Activated CD4-positive, alpha-beta T cell treated with anti-CD3 and anti-CD28 coated beads, Interleukin-2, amount 10 ng/mL, durations not matched to agents 7 days and 5 days (primary cell): ENCODE data around the gene SLC8A1. TPM values are rescaled to one million over a fixed set of nuclear protein-coding genes. Genes with fewer than 3 reads are reported as not detected.

Experiments
- CTCF ChIA-PET: fragments of 350-600 bp; sonication (Branson Sonifier 250); formaldehyde crosslinking; loops from one replicate; lab custom pipeline; 2021; ENCODE audit warnings: antibody characterized with exemption; lab: Charles Lee
- POLR2A ChIA-PET: fragments of 350-600 bp; sonication (Branson Sonifier 250); formaldehyde crosslinking; loops from one replicate; lab custom pipeline; 2021; ENCODE audit warnings: antibody characterized with exemption; lab: Charles Lee
- DNase-seq: peaks from one replicate; pipeline ENCODE4 v3.0.0-alpha.2; 2020
- H3K27ac Mint-ChIP-seq: one replicate; pipeline ENCODE4 v1.8.0; 2021; ENCODE audit warnings: mild to moderate bottlenecking, moderate library complexity, mixed read lengths
- H3K27me3 Mint-ChIP-seq: one replicate; pipeline ENCODE4 v1.8.0; 2021; ENCODE audit warnings: mixed read lengths
- H3K36me3 Mint-ChIP-seq: one replicate; pipeline ENCODE4 v1.8.0; 2021; ENCODE audit warnings: low read depth, mixed read lengths
- H3K4me1 Mint-ChIP-seq: one replicate; pipeline ENCODE4 v1.8.0; 2021; ENCODE audit warnings: mixed read lengths
- H3K4me3 Mint-ChIP-seq: one replicate; pipeline ENCODE4 v1.8.0; 2021; ENCODE audit warnings: mild to moderate bottlenecking, moderate library complexity, mixed read lengths
- H3K9me3 Mint-ChIP-seq: one replicate; pipeline ENCODE4 v1.8.0; 2021; ENCODE audit warnings: mixed read lengths
- total RNA-seq, 2 experiments: library from RNA; stranded (reverse); gene quantifications; one replicate each; pipeline ENCODE4 v1.2.3, GENCODE V29; 2021

Gene SLC8A1
- total RNA-seq, 2 experiments from 2014 or later = 0.50 to 0.56 TPM

GRCh38 chr2:40187054-40187453, 264.8 kb downstream of the SLC8A1 start:
- Mint-ChIP-seq H3K9me3 (no peaks in the 10 kb centered on the region), H3K4me1 (no peaks in the 10 kb centered on the region), H3K36me3 (no peaks in the 10 kb centered on the region), H3K27ac (no peak overlapping the region), H3K4me3 (no peak overlapping the region), H3K27me3 (no peaks in the 10 kb centered on the region)
- ChIA-PET POLR2A (no interaction called here), CTCF (no interaction called here)
- DNase-seq = no peak

GRCh38 chr2:40184551-40184950, 267.3 kb downstream of the SLC8A1 start:
- no peak for DNase-seq
- ChIA-PET POLR2A (no interaction called here), CTCF (interaction anchor here (0.6 kb wide), 1 partner anchor 1395 kb away, joined by 3 read pairs; no protein-coding TSS in a partner anchor)
- no peaks in the 10 kb centered on the region for H3K4me1 Mint-ChIP-seq
- H3K36me3 Mint-ChIP-seq = no peaks in the 10 kb centered on the region
- no peaks in the 10 kb centered on the region for H3K9me3 Mint-ChIP-seq
- H3K4me3 Mint-ChIP-seq = no peak overlapping the region
- H3K27ac Mint-ChIP-seq = no peak overlapping the region
- H3K27me3 Mint-ChIP-seq = no peaks in the 10 kb centered on the region

GRCh38 chr2:40181855-40182254, 270.0 kb downstream of the SLC8A1 start:
- no peaks in the 10 kb centered on the region for H3K27me3 Mint-ChIP-seq
- DNase-seq = no peak
- no peaks in the 10 kb centered on the region for H3K36me3 Mint-ChIP-seq
- peaks cover 10% of the 10 kb centered on the region for H3K4me1 Mint-ChIP-seq
- ChIA-PET CTCF (interaction anchor here (0.8 kb wide), 1 partner anchor 39 kb away, joined by 3 read pairs; no protein-coding TSS in a partner anchor), POLR2A (no interaction called here)
- no peak overlapping the region for H3K27ac Mint-ChIP-seq
- no peak overlapping the region for H3K4me3 Mint-ChIP-seq
- no peaks in the 10 kb centered on the region for H3K9me3 Mint-ChIP-seq

- ChIA-PET POLR2A (no interaction called here), CTCF (no interaction called here)
- no peaks in the 10 kb centered on the region for H3K36me3 Mint-ChIP-seq
- H3K4me1 Mint-ChIP-seq = peaks cover 10% of the 10 kb centered on the region
- no peaks in the 10 kb centered on the region for H3K27me3 Mint-ChIP-seq
- H3K9me3 Mint-ChIP-seq = no peaks in the 10 kb centered on the region
- H3K4me3 Mint-ChIP-seq = no peak overlapping the region
- H3K27ac Mint-ChIP-seq = no peak overlapping the region
- DNase-seq = no peak
Measured at GRCh38 chr2:40179801-40180200, 272.1 kb downstream of the SLC8A1 start.

- DNase-seq = peak; percentile 6
- H3K9me3 Mint-ChIP-seq = no peaks in the 10 kb centered on the region
- ChIA-PET POLR2A (no interaction called here), CTCF (interaction anchor here (0.6 kb wide), 1 partner anchor 25 kb away, joined by 3 read pairs; no protein-coding TSS in a partner anchor)
- peaks cover 10% of the 10 kb centered on the region for H3K4me1 Mint-ChIP-seq
- no peak overlapping the region for H3K27ac Mint-ChIP-seq
- H3K4me3 Mint-ChIP-seq = no peak overlapping the region
- no peaks in the 10 kb centered on the region for H3K36me3 Mint-ChIP-seq
- no peaks in the 10 kb centered on the region for H3K27me3 Mint-ChIP-seq
Measured at GRCh38 chr2:40178971-40179370, 272.9 kb downstream of the SLC8A1 start.

- Mint-ChIP-seq H3K27ac (no peak overlapping the region), H3K4me3 (no peak overlapping the region), H3K9me3 (no peaks in the 10 kb centered on the region), H3K27me3 (no peaks in the 10 kb centered on the region), H3K4me1 (peaks cover 10% of the 10 kb centered on the region), H3K36me3 (no peaks in the 10 kb centered on the region)
- ChIA-PET POLR2A (no interaction called here), CTCF (no interaction called here)
- no peak for DNase-seq
Measured at GRCh38 chr2:40178171-40178778, 273.6 kb downstream of the SLC8A1 start.

GRCh38 chr2:40177366-40177765, 274.5 kb downstream of the SLC8A1 start:
- no peak overlapping the region for H3K27ac Mint-ChIP-seq
- no peaks in the 10 kb centered on the region for H3K27me3 Mint-ChIP-seq
- CTCF ChIA-PET = interaction anchor here (1.0 kb wide), 1 partner anchor 82 kb away, joined by 3 read pairs; no protein-coding TSS in a partner anchor
- no peak for DNase-seq
- POLR2A ChIA-PET = no interaction called here
- H3K4me1 Mint-ChIP-seq = peaks cover 10% of the 10 kb centered on the region
- H3K36me3 Mint-ChIP-seq = no peaks in the 10 kb centered on the region
- H3K4me3 Mint-ChIP-seq = no peak overlapping the region
- no peaks in the 10 kb centered on the region for H3K9me3 Mint-ChIP-seq

- Mint-ChIP-seq H3K27me3 (no peaks in the 10 kb centered on the region), H3K9me3 (no peaks in the 10 kb centered on the region), H3K27ac (no peak overlapping the region), H3K4me3 (no peak overlapping the region), H3K4me1 (peaks cover 2% of the 10 kb centered on the region), H3K36me3 (no peaks in the 10 kb centered on the region)
- POLR2A ChIA-PET = no interaction called here
- CTCF ChIA-PET = no interaction called here
- no peak for DNase-seq
Measured at GRCh38 chr2:40173276-40173675, 278.6 kb downstream of the SLC8A1 start.

- no peaks in the 10 kb centered on the region for H3K27me3 Mint-ChIP-seq
- H3K27ac Mint-ChIP-seq = no peak overlapping the region
- no peaks in the 10 kb centered on the region for H3K9me3 Mint-ChIP-seq
Measured at GRCh38 chr2:40169856-40170255, 282.0 kb downstream of the SLC8A1 start.

GRCh38 chr2:40169430-40169829, 282.5 kb downstream of the SLC8A1 start:
- ChIA-PET POLR2A (no interaction called here), CTCF (interaction anchor here (0.8 to 1.0 kb wide), 2 partner anchors 11 to 16 kb away, joined by 3 read pairs; no protein-coding TSS in a partner anchor)
- Mint-ChIP-seq H3K27me3 (no peaks in the 10 kb centered on the region), H3K9me3 (no peaks in the 10 kb centered on the region), H3K4me3 (no peak overlapping the region), H3K4me1 (no peaks in the 10 kb centered on the region), H3K27ac (no peak overlapping the region), H3K36me3 (no peaks in the 10 kb centered on the region)
- DNase-seq = no peak

More at GRCh38 chr2:40169856-40170255, 282.0 kb downstream of the SLC8A1 start:
- ChIA-PET CTCF (interaction anchor here (0.8 to 1.0 kb wide), 2 partner anchors 11 to 16 kb away, joined by 3 read pairs; no protein-coding TSS in a partner anchor), POLR2A (no interaction called here)
- Mint-ChIP-seq H3K4me3 (no peak overlapping the region), H3K4me1 (no peaks in the 10 kb centered on the region), H3K36me3 (no peaks in the 10 kb centered on the region)
- DNase-seq = no peak

GRCh38 chr2:40168546-40168945, 283.3 kb downstream of the SLC8A1 start:
- Mint-ChIP-seq H3K27ac (no peak overlapping the region), H3K4me3 (no peak overlapping the region), H3K4me1 (no peaks in the 10 kb centered on the region), H3K36me3 (no peaks in the 10 kb centered on the region), H3K27me3 (no peaks in the 10 kb centered on the region), H3K9me3 (no peaks in the 10 kb centered on the region)
- ChIA-PET POLR2A (no interaction called here), CTCF (no interaction called here)
- DNase-seq = no peak

- Mint-ChIP-seq H3K27me3 (no peaks in the 10 kb centered on the region), H3K9me3 (no peaks in the 10 kb centered on the region), H3K27ac (no peak overlapping the region), H3K4me1 (no peaks in the 10 kb centered on the region), H3K4me3 (no peak overlapping the region), H3K36me3 (no peaks in the 10 kb centered on the region)
- ChIA-PET CTCF (no interaction called here), POLR2A (no interaction called here)
- DNase-seq = no peak
Measured at GRCh38 chr2:40168032-40168431, 283.9 kb downstream of the SLC8A1 start.

GRCh38 chr2:40166006-40166405, 285.9 kb downstream of the SLC8A1 start:
- POLR2A ChIA-PET = no interaction called here
- Mint-ChIP-seq H3K4me1 (no peaks in the 10 kb centered on the region), H3K27me3 (no peaks in the 10 kb centered on the region), H3K27ac (no peak overlapping the region), H3K36me3 (no peaks in the 10 kb centered on the region), H3K4me3 (no peak overlapping the region), H3K9me3 (no peaks in the 10 kb centered on the region)
- DNase-seq = no peak
- CTCF ChIA-PET = no interaction called here

GRCh38 chr2:40165509-40165844, 286.4 kb downstream of the SLC8A1 start:
- Mint-ChIP-seq H3K27me3 (no peaks in the 10 kb centered on the region), H3K36me3 (no peaks in the 10 kb centered on the region), H3K4me1 (no peaks in the 10 kb centered on the region), H3K4me3 (no peak overlapping the region), H3K9me3 (no peaks in the 10 kb centered on the region), H3K27ac (no peak overlapping the region)
- DNase-seq = no peak
- POLR2A ChIA-PET = no interaction called here
- CTCF ChIA-PET = no interaction called here
